OCI-LY3 (cell line): ENCODE data around the gene HAP1.

Experiments used
- EZH2phosphoT487 ChIP-seq: fragments of 200-600 bp; shearing (Covaris generic); IDR thresholded peaks from 2 replicates; pipeline ENCODE4 v1.6.1; 2018; ENCODE audit warnings: antibody characterized with exemption, mixed run types, low read depth
- TF ChIP-seq, protein P1 (sequence below): fragments of 200-600, 300-600 bp; sonication (generic); IDR thresholded peaks from 2 replicates; pipeline ENCODE4 v1.5.1; 2014; ENCODE audit warnings: antibody characterized with exemption, low read length, low read depth

DNA sequence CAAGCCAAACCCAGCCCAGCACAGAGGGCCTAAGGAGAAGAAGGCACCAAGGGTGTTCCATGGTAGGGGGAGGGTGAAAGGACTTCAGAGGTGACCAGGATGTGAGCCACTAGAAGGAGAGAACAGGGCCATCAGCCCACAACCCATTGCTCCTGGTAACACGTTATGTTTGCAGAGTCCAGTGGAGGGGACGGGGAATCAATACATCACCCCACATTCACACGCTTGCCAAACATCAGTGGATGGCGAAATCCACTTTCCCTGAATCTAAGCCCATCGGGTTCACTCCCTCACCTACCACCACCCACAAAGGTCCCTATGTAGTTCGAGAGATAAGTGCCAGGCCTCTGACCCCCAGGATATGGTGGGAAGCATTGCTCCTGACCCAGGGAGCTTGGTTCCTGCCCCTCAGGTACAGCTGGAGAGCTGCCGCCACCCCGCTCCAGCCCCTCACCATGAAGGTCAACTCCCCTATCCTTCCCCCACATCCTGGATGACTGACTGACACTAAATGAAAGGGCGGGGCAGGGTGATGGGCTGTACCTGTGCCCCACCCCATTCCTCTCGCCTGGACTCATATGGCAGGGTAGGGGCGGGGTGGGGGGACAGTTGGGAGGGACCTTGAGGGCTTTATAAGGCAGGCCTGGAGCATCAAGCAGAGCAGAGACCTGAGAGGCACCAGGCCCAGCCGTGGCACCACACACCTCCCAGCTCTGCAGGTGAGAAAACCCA, 22.6 kb downstream of the HAP1 start, which contains the start of gene GAST:
- TF ChIP-seq, protein P1, sequence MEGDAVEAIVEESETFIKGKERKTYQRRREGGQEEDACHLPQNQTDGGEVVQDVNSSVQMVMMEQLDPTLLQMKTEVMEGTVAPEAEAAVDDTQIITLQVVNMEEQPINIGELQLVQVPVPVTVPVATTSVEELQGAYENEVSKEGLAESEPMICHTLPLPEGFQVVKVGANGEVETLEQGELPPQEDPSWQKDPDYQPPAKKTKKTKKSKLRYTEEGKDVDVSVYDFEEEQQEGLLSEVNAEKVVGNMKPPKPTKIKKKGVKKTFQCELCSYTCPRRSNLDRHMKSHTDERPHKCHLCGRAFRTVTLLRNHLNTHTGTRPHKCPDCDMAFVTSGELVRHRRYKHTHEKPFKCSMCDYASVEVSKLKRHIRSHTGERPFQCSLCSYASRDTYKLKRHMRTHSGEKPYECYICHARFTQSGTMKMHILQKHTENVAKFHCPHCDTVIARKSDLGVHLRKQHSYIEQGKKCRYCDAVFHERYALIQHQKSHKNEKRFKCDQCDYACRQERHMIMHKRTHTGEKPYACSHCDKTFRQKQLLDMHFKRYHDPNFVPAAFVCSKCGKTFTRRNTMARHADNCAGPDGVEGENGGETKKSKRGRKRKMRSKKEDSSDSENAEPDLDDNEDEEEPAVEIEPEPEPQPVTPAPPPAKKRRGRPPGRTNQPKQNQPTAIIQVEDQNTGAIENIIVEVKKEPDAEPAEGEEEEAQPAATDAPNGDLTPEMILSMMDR, result no peak
- no peak for TF ChIP-seq EZH2phosphoT487
